ENCODE data around the gene AGAP9.

Gene AGAP9

DNA sequence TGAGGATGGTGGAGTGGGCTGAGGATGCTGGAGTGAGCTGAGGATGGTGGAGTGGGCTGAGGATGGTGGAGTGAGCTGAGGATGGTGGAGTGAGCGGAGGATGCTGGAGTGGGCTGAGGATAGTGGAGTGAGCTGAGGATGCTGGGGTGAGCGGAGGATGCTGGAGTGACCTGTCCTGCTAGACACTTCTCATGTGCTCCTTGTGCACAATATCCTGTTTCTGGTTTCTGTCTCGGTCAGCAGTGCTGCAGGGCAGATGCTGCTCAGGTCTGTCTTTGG, 68.7 kb downstream of the AGAP9 start:
- Histone ChIP-seq H3K9me3 (ENCODE audit: control insufficient read depth, insufficient read depth, low read length) (no peaks in the 10 kb centered on the region), H3F3A (ENCODE audit: control insufficient read depth, insufficient read depth) (no peaks in the 10 kb centered on the region), H3K4me1 (ENCODE audit: control insufficient read depth, low read length) (no peaks in the 10 kb centered on the region), H4K20me1 (ENCODE audit: control insufficient read depth, insufficient read depth, low read depth, low read length) (no peaks in the 10 kb centered on the region), H3K4me3 (ENCODE audit: low read length) (no peak overlapping the region), H3K79me2 (ENCODE audit: control insufficient read depth, low read length) (no peaks in the 10 kb centered on the region), H3K36me3 (ENCODE audit: control insufficient read depth, low read length) (no peaks in the 10 kb centered on the region), H3K27me3 (ENCODE audit: control insufficient read depth, low read length) (no peaks in the 10 kb centered on the region), H3K27ac (ENCODE audit: low read depth, low read length) (no peak overlapping the region), H3K9me2 (replicated peaks; ENCODE audit: control insufficient read depth, low read length) (no peaks in the 10 kb centered on the region), H3K4me2 (ENCODE audit: low read length) (no peak overlapping the region)
- TF ChIP-seq EZH2phosphoT487 (IDR thresholded peaks at IDR 0.05; ENCODE audit: borderline replicate concordance, low read length): no peak
- TF ChIP-seq, protein P1, sequence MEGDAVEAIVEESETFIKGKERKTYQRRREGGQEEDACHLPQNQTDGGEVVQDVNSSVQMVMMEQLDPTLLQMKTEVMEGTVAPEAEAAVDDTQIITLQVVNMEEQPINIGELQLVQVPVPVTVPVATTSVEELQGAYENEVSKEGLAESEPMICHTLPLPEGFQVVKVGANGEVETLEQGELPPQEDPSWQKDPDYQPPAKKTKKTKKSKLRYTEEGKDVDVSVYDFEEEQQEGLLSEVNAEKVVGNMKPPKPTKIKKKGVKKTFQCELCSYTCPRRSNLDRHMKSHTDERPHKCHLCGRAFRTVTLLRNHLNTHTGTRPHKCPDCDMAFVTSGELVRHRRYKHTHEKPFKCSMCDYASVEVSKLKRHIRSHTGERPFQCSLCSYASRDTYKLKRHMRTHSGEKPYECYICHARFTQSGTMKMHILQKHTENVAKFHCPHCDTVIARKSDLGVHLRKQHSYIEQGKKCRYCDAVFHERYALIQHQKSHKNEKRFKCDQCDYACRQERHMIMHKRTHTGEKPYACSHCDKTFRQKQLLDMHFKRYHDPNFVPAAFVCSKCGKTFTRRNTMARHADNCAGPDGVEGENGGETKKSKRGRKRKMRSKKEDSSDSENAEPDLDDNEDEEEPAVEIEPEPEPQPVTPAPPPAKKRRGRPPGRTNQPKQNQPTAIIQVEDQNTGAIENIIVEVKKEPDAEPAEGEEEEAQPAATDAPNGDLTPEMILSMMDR (IDR thresholded peaks at IDR 0.05; ENCODE audit: low read depth, low read length, poor library complexity, severe bottlenecking): no peak

DNA sequence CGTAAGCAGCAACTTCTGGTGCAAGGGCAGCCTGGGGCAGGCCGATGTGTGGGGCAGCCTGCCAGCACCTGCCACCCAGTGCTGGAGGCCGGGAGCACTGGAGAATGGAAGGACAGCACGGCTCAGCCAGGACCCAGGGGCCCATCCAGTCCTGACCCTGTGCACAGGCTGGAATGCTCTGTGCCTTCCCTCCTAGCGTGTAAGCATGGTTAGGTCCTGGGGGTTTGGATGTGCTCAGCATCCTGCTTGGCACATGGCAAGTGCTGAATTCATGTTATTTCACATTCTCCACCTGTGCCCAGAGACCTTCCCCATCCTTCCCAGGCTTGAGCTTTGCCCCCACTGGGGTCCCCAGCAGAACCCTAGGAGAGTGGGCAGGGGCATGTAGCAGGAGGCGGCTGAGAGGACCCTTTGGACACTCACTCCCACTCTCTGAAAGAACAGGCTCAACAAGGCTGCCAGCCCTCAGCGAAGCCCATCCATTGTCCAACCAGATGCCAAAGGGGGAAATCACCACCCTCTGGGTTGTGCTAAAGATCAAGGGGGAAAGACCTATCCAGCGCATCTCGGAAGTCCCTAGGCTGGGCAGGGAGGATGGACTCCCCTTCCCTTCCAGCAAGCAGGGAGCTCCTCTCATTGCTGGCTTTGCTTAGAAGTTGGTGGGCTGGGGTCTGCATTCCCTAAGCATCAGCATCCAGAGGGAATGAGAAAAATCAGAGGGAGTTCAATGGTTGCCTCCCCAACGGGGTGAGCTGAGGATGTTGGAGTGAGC, 69.2 kb downstream of the AGAP9 start:
- Histone ChIP-seq H3K4me3 (ENCODE audit: low read length) (no peak overlapping the region), H3K27ac (ENCODE audit: low read depth, low read length) (no peak overlapping the region), H3K4me2 (ENCODE audit: low read length) (no peak overlapping the region)

DNA sequence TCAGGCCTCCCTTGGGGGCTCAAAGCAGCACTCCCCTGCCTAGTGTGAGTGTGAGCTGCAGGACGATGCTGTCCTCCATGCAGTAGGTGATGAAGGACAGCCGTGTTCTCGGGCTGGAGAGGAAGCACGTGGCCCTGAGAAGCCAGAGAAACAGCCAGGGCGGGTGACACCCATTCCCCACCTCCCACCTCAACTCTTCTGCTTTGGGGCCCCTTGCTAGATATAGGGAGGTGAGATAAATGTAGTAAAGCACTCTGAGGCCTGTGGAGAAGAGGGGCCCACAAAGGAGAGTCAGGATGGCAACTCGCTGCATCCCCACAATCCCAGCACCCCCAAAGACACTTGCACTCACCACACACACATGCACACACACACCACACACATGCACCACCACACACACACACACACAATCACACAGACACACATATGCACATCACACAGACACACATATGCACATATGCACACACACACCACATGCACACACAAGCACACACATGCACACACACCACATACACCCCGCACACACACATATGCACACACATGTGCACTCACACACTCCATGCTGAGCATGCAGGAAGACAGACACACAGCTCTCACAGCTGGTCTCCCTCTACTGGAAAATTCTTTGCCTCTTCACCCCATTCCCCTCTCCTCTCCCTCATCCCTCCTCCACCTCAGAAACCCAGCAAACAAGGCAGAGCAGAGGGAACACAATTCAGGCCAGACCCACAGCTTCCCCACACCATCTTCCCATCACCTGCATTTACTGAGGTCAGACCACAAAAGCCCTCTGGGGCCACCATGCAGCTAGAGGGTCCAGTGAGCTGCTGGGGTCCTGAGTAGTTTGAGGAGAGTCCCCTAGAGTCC, 70.1 kb downstream of the AGAP9 start:
- Histone ChIP-seq H3K36me3 (ENCODE audit: control insufficient read depth, low read length) (no peaks in the 10 kb centered on the region), H3K4me2 (ENCODE audit: low read length) (no peak overlapping the region), H3K79me2 (ENCODE audit: control insufficient read depth, low read length) (no peaks in the 10 kb centered on the region), H3F3A (ENCODE audit: control insufficient read depth, insufficient read depth) (no peaks in the 10 kb centered on the region), H3K27ac (ENCODE audit: low read depth, low read length) (no peak overlapping the region), H3K4me3 (ENCODE audit: low read length) (no peak overlapping the region), H3K27me3 (ENCODE audit: control insufficient read depth, low read length) (no peaks in the 10 kb centered on the region), H3K9me3 (ENCODE audit: control insufficient read depth, insufficient read depth, low read length) (no peaks in the 10 kb centered on the region), H4K20me1 (ENCODE audit: control insufficient read depth, insufficient read depth, low read depth, low read length) (no peaks in the 10 kb centered on the region), H3K9me2 (replicated peaks; ENCODE audit: control insufficient read depth, low read length) (no peaks in the 10 kb centered on the region), H3K4me1 (ENCODE audit: control insufficient read depth, low read length) (no peaks in the 10 kb centered on the region)
- TF ChIP-seq, protein P1 (IDR thresholded peaks at IDR 0.05; ENCODE audit: low read depth, low read length, poor library complexity, severe bottlenecking): no peak
- no peak for TF ChIP-seq EZH2phosphoT487 (IDR thresholded peaks at IDR 0.05; ENCODE audit: borderline replicate concordance, low read length)

More for the DNA sequence above, 69.2 kb downstream of the AGAP9 start:
- Histone ChIP-seq H3K9me2 (replicated peaks; ENCODE audit: control insufficient read depth, low read length) (no peaks in the 10 kb centered on the region), H3K36me3 (ENCODE audit: control insufficient read depth, low read length) (no peaks in the 10 kb centered on the region), H3K79me2 (ENCODE audit: control insufficient read depth, low read length) (no peaks in the 10 kb centered on the region), H4K20me1 (ENCODE audit: control insufficient read depth, insufficient read depth, low read depth, low read length) (no peaks in the 10 kb centered on the region), H3K27me3 (ENCODE audit: control insufficient read depth, low read length) (no peaks in the 10 kb centered on the region), H3F3A (ENCODE audit: control insufficient read depth, insufficient read depth) (no peaks in the 10 kb centered on the region), H3K9me3 (ENCODE audit: control insufficient read depth, insufficient read depth, low read length) (no peaks in the 10 kb centered on the region), H3K4me1 (ENCODE audit: control insufficient read depth, low read length) (no peaks in the 10 kb centered on the region)
- TF ChIP-seq EZH2phosphoT487 (IDR thresholded peaks at IDR 0.05; ENCODE audit: borderline replicate concordance, low read length): no peak
- TF ChIP-seq, protein P1 (IDR thresholded peaks at IDR 0.05; ENCODE audit: low read depth, low read length, poor library complexity, severe bottlenecking): no peak

All from DOHH2 (cell line).